BE2C (cell line): ENCODE data around the gene CCDC138.

ENCODE experiments used
- DNase-seq: peaks from one replicate; pipeline ENCODE4 v3.0.0-alpha.2; 2020
- H3K27me3 ChIP-seq: fragments of 250-450 bp; sonication (Bioruptor Pico); 2 replicates; pipeline ENCODE4 v1.5.1; 2020; ENCODE audit warnings: mild to moderate bottlenecking
- H3K36me3 ChIP-seq: fragments of 250-450 bp; sonication (Bioruptor Pico); 2 replicates; pipeline ENCODE4 v1.5.1; 2020; ENCODE audit warnings: mild to moderate bottlenecking
- H3K4me1 ChIP-seq: fragments of 250-450 bp; sonication (Bioruptor Pico); 2 replicates; pipeline ENCODE4 v1.5.1; 2020
- H3K4me3 ChIP-seq: 2 replicates; pipeline ENCODE4 v1.5.1; 2011; ENCODE audit warnings: low read depth, low read length
- H3K9me3 ChIP-seq: fragments of 250-450 bp; sonication (Bioruptor Pico); 2 replicates; pipeline ENCODE4 v1.5.1; 2020
- TF ChIP-seq, protein P1 (sequence below): IDR thresholded peaks from 2 replicates; pipeline ENCODE4 v1.5.1; 2012; ENCODE audit warnings: mild to moderate bottlenecking, low read depth, low read length

The CCDC138 gene

GRCh38 chr2:108923736-108924579, 137.4 kb downstream of the CCDC138 start:
- Histone ChIP-seq H3K4me3 (no peak overlapping the region), H3K9me3 (no peaks in the 10 kb centered on the region), H3K36me3 (no peaks in the 10 kb centered on the region), H3K27me3 (no peaks in the 10 kb centered on the region), H3K4me1 (no peaks in the 10 kb centered on the region; the same call in 1 of the 2 replicates)
- no peak for DNase-seq
- TF ChIP-seq, protein P1, sequence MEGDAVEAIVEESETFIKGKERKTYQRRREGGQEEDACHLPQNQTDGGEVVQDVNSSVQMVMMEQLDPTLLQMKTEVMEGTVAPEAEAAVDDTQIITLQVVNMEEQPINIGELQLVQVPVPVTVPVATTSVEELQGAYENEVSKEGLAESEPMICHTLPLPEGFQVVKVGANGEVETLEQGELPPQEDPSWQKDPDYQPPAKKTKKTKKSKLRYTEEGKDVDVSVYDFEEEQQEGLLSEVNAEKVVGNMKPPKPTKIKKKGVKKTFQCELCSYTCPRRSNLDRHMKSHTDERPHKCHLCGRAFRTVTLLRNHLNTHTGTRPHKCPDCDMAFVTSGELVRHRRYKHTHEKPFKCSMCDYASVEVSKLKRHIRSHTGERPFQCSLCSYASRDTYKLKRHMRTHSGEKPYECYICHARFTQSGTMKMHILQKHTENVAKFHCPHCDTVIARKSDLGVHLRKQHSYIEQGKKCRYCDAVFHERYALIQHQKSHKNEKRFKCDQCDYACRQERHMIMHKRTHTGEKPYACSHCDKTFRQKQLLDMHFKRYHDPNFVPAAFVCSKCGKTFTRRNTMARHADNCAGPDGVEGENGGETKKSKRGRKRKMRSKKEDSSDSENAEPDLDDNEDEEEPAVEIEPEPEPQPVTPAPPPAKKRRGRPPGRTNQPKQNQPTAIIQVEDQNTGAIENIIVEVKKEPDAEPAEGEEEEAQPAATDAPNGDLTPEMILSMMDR = no peak

GRCh38 chr2:108924580-108925251, 138.1 kb downstream of the CCDC138 start:
- no peak overlapping the region for H3K4me3 ChIP-seq
- no peaks in the 10 kb centered on the region for H3K9me3 ChIP-seq
- H3K4me1 ChIP-seq = no peaks in the 10 kb centered on the region; the same call in 1 of the 2 replicates
- TF ChIP-seq, protein P1 = no peak
- no peaks in the 10 kb centered on the region for H3K27me3 ChIP-seq
- H3K36me3 ChIP-seq = no peaks in the 10 kb centered on the region
- no peak for DNase-seq

DNA sequence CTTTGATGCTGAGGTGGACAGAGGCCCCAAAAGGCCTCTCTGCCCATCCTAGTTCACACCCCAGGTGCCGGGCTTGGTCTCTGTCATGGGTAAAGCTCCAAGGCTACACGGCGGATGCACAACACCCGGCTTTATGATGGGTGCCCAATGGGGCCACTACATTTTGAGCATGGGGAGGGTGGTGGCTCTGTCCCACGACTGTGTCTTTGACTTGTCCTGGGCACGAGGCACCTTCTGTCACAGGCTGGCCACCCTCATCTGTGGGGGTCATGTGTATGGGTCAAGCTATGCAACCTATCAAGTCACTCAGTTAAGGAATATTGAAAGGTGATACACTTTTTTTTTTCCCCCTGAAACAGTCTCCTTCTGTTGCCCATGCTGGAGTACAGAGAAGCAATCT, 138.7 kb downstream of the CCDC138 start:
- Histone ChIP-seq H3K4me1 (no peaks in the 10 kb centered on the region; the same call in 1 of the 2 replicates), H3K9me3 (no peaks in the 10 kb centered on the region), H3K4me3 (no peak overlapping the region), H3K27me3 (no peaks in the 10 kb centered on the region), H3K36me3 (no peaks in the 10 kb centered on the region)
- DNase-seq = no peak
- TF ChIP-seq, protein P1 = no peak

DNA sequence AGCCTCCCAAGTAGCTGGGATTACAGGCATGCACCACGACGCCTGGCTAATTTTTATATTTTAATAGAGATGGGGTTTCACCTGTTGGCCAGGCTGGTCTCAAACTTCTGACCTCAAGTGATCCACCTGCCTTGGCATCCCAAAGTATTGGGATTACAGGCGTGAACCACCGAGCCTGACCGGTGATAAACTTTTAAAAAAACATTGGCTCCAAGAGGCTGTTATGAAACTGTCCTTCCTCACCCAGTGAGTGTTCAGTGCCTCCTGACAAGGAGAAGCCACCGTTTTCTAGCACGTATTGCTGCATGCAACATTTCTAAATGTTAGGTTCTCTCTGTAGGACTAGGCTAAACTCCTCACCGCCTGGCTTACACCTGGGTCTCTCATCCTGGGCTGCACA, 139.2 kb downstream of the CCDC138 start:
- no peak overlapping the region for H3K4me3 ChIP-seq
- no peaks in the 10 kb centered on the region for H3K9me3 ChIP-seq
- no peaks in the 10 kb centered on the region; the same call in 1 of the 2 replicates for H3K4me1 ChIP-seq
- TF ChIP-seq, protein P1 = no peak
- H3K27me3 ChIP-seq = no peaks in the 10 kb centered on the region
- no peaks in the 10 kb centered on the region for H3K36me3 ChIP-seq
- no peak for DNase-seq
